ENCODE data around the gene P2RY12.
A peak's percentile ranks its signal among the peaks of the same experiment; 100 is the strongest.

The P2RY12 gene

DNA sequence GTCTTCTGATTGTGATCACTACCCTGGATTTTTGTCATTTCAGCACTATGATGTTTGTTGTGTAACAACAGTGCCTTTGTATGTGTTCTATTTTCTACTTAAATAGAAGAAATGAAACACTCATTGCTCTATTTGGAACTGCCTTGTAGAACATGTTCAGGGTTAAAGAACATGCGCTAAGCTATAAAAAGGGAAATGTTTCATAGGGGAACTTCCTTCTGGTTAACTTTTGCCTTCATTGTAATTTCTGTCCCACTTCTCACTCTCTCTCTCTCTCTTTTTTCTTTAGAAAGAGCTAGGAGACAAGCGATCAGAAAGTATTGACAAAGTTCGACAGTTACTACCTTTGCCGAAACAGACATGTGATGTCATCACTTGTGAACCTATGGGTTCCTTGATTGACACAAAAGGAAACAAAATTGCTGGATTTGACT, at the start of gene P2RY12:
P2RY12 (minus strand) TSS at position 13 of the 434 bp plus-strand sequence. CDS start 45,908 bp downstream, outside the sequence.
- DNase-seq: no peak

DNA sequence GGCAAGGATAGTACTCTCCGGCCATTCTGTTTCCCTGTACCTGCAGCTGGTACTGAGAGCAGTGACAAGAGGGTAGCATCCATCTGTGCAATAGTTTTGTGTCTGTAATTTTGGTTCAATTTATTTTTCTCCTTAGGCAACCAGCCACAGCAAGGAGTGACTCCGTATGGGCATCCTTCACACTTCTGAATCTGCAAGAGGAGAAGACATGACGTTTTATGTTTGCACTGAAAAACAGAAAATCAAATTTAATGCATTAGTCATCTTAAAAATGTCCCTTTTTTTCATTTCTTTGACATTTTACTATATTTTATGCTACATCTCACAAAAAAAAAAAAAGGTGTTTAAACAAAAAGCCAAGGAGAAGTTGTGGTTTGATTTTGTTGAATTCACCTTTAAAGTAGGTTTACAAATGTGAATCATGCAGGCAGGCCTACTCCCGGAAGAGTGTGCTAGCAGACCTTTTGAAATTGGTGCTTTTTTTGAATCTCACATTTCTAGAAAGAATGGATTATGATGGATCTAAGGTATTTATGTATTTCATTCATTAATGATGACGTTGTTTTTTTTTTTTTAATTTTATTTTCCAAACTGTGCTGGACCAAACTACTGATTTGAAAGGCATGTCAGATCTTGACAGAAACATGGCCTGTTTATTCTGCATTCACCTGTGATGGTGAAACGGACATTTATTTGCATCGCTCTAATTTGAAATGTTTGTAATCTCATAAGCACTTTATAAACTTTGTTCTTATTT, 48.2 kb upstream of the P2RY12 start:
- no peak for DNase-seq

DNA sequence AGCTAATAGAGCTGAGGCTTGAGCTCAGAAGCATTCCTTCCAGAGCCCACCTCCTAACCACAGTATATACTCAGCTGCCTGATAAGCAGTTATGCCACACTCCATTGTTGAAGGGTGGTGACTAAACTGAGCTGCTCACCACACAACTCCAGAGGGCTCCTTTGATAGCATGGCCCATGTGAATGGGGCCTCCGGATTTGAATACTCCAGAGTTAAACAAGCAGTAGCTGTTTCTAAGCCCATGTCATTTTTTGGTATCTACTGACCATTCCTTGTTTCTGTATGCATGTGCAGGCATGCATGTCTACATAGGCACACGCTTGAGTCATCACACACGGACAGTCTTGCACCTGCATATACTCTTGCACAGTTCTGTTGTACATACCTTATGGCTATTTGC, 47.4 kb upstream of the P2RY12 start:
- no peak for DNase-seq

DNA sequence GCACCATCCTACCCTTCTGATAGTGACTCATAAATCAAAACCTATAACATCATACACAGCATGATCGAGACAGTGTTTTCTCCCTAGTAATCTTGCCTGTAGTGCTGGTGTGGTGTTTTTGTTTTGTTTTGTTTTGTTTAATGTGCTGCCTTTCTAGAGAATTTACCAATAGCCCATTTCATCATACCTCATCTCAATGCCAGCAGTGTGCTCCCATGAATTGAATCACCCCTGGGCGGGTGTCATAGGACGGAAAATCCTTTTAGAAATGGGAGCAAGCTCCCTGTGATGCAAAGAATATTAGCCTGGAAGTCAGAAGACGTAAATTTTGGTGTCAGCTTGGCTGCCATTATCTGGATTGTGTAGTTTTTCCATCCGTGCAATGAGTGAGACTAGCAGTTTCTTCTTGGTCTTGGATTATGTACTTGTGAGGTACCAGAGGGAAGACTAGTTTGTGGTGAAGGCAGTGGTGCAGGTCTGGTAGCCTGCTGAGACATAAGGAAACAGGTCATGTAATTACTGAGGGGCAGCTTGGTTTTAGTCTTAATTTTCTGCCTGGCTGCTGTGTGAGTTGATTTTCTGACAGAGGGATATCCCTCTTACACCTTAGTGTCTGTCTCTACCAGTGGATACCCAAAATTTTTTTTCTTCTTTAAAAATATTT, 46.4 kb upstream of the P2RY12 start:
- DNase-seq: no peak

DNA sequence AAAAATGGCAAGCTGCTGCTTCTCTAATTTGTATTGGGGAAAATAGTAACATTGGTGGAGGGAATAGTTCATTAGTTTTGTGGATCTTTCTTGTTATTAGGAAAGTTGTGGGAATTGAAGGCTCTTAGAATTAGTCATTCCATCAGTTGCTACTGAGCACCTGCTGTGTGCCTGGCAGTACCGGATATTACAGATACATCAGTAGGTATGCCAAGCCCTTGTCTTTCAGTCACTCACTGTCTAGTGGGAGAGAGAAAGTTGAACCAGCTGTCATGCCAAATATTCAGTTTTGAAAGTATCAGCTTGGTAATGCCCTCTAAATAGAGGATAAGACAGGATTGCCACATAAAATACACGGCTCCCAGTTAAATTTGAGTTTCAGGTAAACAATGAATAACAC, 43.8 kb upstream of the P2RY12 start:
- DNase-seq: no peak

DNA sequence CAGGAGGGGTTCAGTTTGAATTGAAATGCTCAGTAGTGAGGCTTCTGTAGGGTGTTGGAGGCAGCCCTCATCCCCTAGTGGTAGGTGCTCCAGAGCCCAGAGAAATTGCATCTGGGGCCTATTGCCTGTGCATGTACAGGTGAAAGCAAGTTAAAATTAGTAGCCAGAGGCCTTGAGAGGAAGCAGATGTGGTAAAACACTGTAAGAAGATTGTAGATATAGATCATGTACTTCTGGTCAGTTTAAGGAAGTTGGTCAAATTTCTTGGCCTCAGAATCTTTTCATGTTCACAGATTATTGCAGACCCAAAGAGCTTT, 41.7 kb upstream of the P2RY12 start:
- no peak for DNase-seq

DNA sequence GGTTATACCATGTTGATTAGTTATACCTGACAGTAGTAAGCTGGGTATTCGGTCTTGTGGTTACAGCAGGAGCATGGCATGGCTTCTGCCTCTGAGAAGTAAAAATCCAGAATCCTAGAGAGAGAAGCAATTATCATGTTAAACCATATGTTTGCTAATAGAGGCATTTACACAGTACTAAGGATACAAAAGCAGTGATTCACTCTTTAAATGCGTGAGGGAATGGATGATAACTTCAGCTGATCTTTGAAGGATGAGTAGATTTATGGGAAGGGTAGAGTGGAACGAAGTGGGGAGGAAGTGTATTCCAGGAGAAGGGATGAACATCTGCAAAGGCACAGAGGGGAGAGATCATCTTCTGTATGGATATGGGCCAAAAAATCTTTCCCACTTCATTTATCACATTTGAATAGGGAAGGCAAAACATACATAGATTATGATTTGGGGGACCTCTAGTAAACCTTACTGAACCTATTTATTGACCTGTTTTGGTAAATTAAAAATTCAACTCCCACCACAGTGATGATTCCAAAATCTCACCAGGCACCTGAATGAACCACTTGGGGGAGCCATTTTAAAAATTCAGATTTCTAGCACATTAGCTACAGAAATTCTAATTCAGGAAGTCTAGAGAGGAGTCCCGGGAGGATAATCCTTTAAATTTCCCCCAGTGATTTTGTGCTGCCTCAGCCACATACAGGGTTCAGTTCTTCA, 41.2 kb upstream of the P2RY12 start:
- DNase-seq: no peak

DNA sequence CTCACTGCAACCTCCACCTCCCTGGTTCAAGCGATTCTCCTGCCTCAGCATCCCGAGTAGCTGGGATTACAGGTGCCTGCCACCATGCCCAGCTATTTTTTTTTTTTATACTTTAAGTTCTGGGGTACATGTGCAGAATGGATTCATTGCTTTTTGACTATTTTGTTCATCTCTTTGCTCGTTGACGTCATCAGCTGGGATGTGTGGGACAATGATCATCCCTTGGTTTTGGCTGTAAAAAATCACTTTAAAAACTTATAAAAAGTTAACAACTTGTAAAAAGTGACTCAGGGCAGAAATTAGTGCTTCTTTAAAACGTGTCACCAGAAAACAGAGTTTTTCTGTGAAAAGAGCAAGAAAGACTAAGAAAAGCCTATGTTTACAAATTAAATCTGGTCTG, 38.5 kb upstream of the P2RY12 start:
- DNase-seq: no peak

DNA sequence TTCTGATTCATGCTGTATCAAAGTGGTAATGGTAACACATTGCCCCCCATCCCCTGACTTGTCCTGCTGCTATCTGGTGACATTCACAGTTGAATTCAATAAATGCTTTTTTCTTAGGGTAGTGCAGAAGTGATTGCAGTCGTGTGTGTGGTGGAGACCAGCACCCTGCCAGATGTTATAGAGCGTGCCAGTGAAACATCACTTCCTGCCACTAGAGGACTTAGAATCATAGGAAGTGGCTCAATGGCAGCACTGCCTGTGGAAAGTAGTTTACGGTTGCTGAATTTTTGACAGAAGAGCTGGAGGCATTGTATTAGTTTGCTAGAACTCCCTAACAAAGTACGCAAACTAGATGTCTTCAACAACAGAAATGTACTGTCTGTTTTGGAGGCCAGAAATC, 37.4 kb upstream of the P2RY12 start:
- no peak for DNase-seq

DNA sequence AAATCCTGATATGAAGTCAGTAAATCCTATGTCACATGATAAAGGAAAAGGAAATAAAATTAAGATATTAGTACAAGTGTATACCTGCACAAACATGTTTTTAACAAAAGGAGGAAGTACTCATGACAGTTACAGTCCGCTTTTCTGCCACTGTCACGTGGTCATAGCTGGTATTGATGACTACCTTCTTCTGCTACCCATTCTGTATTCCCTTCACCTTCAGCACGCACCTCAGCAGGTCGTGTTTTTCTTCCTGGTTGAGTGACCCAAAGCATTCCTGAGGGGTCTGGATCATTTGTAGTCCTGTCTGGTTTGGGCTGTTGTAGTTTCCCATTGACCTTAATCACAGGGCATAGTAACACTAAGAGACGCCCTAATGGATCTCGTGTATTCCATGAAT, 35.3 kb upstream of the P2RY12 start:
- no peak for DNase-seq

DNA sequence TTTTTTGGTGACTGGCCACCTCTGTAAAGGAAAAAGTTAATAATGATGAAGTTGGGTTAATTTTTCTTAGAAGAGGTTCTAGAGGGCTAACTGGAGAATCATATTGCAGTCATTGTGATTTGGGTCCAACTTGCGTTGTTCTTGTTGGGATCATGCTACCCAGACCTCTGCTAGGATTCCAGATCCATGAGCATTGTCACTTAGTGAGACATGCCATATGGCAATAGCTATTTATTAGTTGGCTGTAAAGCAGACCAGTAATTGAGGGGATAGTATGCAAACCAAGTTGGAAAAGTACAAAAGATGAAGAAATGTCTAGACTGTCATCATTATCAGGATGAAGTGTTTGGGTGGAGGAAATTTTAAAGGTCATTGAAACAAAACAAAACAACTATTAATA, 30.7 kb upstream of the P2RY12 start:
- DNase-seq: no peak

DNA sequence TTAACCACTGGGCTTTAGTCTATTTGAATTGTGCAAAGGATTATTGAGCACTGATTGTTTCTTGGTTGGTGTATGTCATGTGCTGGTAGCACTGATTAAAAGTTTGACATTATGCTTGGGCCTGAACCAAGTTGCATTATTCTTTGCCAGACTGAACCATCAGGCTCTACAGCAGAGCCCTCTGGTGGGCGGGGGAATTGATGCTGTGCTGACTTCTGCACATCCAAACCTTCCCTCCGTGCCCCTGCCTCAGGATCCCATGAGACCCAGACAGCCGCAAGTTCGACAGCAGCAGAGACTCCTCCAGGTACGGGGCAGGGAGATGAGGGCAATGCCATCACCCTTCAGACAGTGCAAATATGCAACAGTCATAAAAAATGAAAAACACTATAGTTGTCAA, 28.4 kb upstream of the P2RY12 start:
- no peak for DNase-seq

DNA sequence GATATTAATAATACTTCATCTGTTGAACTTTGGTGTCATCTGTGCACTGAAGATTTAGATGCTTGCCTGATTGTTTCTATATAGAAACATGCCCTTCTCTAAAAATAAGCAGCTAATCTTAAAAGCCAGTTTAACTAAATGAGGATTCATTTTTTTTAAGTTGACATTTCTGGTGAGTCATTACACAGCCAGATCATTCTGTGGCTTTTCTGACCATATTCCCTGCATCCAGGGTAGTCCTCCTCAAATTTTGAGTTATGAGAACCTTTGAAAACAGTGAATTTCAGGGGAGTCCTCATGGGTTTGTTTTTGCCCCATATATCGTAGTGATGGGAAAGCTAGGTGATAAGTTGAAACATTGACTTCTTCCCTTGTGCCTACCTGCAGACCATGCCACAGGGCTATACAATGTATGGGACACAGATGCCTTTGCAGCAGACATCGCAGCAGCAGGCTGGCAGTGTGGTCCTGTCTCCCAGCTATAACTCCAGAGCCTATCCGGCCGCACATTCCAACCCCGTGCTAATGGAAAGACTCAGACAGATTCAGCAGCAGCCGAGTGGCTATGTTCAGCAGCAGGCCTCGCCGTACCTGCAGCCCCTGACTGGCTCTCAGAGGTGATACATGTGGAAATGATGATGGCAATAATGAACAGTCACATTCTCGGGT, 26.5 kb upstream of the P2RY12 start:
- DNase-seq: no peak

DNA sequence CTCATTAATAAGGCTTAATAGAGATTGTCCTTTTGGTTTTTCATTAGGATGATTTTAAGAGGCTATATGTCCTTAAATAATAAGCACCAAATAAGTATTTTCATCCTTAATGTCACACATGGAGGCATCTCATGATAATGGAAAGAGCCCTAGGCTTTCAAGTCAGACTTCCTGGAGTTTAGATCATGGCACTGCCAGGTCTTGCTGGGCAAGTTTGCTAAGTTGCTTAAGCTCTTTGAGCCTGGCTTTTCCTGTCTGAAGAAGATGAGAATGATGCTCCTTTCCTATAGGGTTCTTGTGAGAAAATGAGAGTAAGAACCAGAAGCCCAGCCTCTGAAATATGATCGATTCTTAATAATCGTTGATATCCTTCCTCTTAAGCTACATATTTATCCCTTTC, 23.4 kb upstream of the P2RY12 start:
- no peak for DNase-seq

DNA sequence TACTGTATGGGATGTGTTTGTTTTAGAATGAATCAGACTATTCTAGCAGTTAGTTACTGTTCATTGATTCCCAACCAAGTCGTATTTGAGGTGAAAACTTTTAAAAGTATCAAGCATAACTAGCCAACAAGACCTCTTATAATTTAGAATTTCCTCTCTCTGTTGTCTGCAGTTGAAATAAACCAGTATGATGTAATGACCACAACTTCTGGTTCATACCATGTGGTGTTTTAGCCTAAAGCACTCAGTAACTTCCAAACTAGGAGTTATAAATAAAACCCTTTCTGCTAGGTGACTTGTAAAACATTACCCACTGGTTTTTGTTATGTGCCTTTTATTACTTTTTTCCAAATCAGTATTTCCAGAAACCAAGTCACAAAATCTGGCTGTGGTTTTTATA, 19.8 kb upstream of the P2RY12 start:
- DNase-seq: no peak

DNA sequence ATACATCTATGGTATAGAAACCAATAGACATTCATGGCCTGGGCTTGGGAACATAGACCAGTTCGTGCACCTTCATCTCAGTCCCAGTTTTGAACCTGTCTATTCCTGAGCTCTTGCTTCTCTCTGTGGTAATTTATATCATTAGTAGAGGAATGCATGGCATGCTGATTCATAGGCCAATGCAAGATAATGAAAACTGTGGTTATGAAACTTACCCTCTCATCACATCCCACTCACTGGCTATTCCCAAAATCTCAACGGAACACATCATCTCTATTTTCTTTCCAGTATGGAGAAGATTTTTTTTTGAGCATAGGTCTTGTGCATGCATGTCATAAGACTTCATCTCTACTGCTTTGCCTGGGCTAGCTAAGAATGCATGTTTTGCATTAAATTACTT, 18.7 kb upstream of the P2RY12 start:
- no peak for DNase-seq

DNA sequence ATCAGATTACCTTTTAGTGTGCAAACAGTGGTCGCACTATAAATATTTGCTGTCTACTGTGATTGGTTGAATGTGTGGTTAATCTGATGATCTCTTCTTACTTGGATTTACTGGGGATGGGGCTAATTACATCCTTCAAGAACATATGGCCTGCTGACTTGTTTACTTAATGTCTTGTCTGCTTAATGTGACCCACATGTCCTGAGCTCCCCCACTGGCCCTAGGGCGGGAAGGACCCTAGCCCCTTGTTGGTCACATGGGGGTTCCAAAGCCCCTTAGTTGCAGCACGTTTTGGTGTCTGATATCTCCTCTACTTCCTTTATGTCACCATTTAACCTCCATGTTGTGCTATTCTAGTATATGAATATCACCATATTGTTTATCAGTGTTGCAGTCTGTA, 17.8 kb upstream of the P2RY12 start:
- peak; percentile 8 for DNase-seq

DNA sequence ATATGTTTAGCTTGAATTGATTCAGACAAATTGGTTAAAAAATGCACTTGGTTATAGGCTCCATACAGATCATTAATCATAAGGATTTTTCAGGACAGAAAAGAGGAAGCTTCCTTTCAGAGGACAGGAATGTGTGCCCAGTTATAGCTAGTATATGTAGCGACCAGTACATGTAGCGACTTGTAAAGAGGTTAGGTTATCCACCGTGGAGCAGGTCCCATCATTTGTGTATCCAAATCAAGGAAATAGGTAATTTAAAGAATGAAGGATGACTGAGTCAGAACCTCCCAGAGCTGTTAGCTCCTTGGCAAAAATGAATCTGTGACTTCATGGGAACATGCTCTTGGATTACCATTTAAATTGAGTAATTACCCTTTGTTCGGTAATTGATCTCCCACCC, 15.8 kb upstream of the P2RY12 start:
- DNase-seq: no peak

DNA sequence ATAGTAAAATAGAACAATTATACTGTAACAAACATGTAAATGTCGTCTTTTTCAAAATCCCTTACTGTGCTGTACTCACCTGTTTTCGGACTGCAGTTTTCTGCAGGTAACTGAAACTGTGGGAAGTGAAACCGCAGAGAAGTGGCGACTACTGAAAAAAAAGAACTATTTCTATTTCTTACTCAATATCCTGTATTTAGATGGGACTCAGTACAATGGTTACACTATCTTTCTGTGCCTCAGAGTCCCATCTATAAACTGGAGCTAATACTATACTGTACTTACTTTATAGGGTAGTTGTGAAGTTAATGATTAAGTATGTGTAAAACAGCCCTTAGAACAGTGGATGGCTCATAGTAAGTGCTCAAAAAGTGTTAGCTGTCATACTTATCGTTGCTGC, 14.3 kb upstream of the P2RY12 start:
- DNase-seq: no peak

DNA sequence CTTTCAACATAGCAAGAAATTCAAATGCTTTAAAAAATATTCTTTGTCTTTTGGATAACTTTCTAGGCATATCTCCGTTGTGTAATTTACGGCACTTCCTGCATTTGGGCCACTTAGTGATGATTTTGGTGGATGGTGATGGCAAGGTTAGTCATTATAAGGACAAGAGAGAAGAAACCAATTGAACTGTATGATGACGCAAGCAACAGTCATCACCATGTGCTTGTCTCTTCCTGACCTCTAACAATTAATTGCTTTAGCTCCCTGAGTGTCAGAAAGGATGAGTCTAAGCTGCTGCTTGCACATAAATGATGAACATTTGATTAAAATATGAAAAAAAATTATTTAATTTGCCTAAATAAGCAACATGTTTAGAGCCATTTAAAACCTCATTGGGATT, 11.3 kb upstream of the P2RY12 start:
- no peak for DNase-seq

DNA sequence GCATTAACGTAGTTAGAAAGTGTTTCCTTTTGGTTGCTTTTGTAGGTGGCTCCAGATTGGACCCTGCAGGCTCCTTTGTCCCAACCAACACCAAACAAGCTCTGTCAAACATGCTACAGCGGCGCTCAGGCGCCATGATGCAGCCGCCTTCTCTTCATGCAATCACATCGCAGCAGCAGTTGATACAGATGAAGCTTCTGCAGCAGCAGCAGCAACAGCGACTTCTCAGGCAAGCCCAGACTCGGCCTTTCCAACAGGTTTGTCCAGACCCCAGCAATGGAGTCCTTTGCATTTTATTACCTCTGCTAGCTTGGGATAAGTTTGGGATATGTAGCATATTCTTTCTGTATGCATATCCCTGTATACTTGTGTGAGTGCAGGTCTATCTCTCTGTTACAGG, 10.1 kb upstream of the P2RY12 start:
- no peak for DNase-seq

DNA sequence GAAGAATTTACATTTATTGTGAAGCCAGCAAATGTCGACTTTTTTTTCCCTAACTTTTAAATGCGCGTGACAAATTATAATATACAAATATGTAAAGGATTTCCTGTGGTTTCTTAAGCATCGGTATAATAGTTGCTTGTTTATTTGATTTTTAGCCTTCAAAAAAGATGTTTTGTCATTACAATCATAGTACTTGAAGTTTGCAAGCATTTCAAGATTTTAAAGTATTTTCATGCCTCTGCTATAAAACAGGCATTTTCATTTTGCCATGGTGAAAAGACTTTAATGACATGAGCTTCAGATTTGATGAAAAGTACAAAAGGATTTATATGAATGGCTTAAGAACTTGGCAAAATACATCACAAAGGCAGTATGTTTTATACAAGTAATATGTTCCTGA, 9.4 kb upstream of the P2RY12 start:
- DNase-seq: no peak

DNA sequence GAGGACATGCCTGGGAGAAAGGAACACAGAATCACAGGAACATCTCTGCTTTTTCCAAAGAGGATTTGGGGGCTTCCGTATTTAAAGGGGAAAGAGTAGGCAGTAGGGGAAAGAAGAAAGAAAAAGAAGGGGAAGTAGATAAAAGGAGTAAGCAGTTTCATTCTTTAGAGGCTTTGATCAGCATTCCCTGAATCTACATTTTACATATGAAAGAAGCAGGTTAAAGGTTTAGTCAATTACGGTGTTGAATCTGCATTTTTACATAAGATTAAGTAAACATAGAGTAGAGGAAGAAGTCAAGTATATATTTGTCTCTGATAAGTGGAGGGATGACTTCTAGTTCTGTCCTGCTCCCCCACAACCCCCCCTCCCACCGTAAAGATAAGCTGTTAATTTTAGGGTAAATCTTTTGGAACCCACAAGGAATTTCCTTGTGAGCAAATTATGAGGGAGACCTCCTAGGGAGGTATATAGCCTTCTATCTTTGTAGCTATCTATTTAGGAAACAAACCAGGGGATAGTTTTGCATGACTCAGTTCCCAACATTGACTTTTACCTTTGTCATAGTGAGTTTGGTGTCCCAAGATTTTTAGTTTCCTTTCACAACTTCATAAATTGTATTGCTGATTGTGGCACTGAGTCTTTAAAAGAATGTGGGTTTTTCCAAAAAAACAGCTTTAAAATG, 8.7 kb upstream of the P2RY12 start:
- DNase-seq: no peak
